Smooth muscle cell (in vitro differentiated cells): ENCODE results near the gene KCNIP2. TPM values are rescaled to one million over a fixed set of nuclear protein-coding genes. Genes with fewer than 3 reads are reported as not detected.
A peak's percentile ranks its signal among the peaks of the same experiment; 100 is the strongest.

Source experiments
- DNase-seq: peaks from one replicate; lab custom pipeline; 2025; ENCODE audit not compliant: unreplicated experiment; lab: John Stamatoyannopoulos, UW
- H2AFZ ChIP-seq: fragments of 200-600 bp; sonication (generic); 2 replicates; pipeline ENCODE4 v1.6.0; 2016; ENCODE audit warnings: antibody characterized with exemption, low read depth, mild to moderate bottlenecking
- H3F3A ChIP-seq: fragments of 200-600 bp; sonication (generic); 2 replicates; pipeline ENCODE4 v1.6.0; 2017; ENCODE audit warnings: antibody characterized with exemption, low read depth
- H3K27ac ChIP-seq: fragments of 200-600 bp; sonication (generic); 2 replicates; pipeline ENCODE4 v1.5.1; 2016; ENCODE audit warnings: low read depth, mild to moderate bottlenecking
- H3K27me3 ChIP-seq: fragments of 200-600 bp; sonication (generic); 2 replicates; pipeline ENCODE4 v1.6.1; 2016; ENCODE audit warnings: low read depth, mild to moderate bottlenecking
- H3K36me3 ChIP-seq: fragments of 200-600 bp; sonication (generic); 2 replicates; pipeline ENCODE4 v1.5.1; 2016; ENCODE audit warnings: low read depth
- H3K4me1 ChIP-seq: fragments of 200-600 bp; sonication (generic); 2 replicates; pipeline ENCODE4 v1.5.1; 2016; ENCODE audit warnings: low read depth
- H3K4me2 ChIP-seq: fragments of 200-600 bp; sonication (generic); 2 replicates; pipeline ENCODE4 v1.6.0; 2016; ENCODE audit warnings: mild to moderate bottlenecking
- H3K4me3 ChIP-seq: fragments of 200-600 bp; sonication (generic); 2 replicates; pipeline ENCODE4 v1.5.1; 2016; ENCODE audit warnings: mild to moderate bottlenecking
- H3K79me2 ChIP-seq: fragments of 200-600 bp; sonication (generic); 2 replicates; pipeline ENCODE4 v1.6.0; 2016; ENCODE audit warnings: low read depth, mild to moderate bottlenecking
- H3K9ac ChIP-seq: fragments of 200-600 bp; sonication (generic); 2 replicates; pipeline ENCODE4 v1.6.0; 2016; ENCODE audit warnings: low read depth
- H3K9me3 ChIP-seq: fragments of 200-600 bp; sonication (generic); replicated peaks from 2 replicates; pipeline ENCODE4 v1.5.1; 2016; ENCODE audit warnings: low read depth
- H4K20me1 ChIP-seq: fragments of 200-600 bp; sonication (generic); 2 replicates; pipeline ENCODE4 v1.6.0; 2016; ENCODE audit warnings: low read depth
- CTCF ChIP-seq: fragments of 200-600 bp; sonication (generic); IDR thresholded peaks from 2 replicates; pipeline ENCODE4 v1.5.1; 2017; ENCODE audit warnings: borderline replicate concordance, mild to moderate bottlenecking, antibody characterized with exemption; ENCODE audit not compliant: insufficient read depth, poor library complexity, severe bottlenecking
- WGBS: methylation state at CpG from one replicate; pipeline ENCODE4 v1.1.7; 2016; ENCODE audit warnings: low lambda C conversion rate; 5-methylcytosine and 5-hydroxymethylcytosine counted together
- polyA plus RNA-seq: library from polyadenylated mRNA; unstranded; fragments of >200 nt; fragmentation: Nextera tagmentation; extraction: Ambion mirVana; gene quantifications from 2 replicates; pipeline ENCODE4 v1.2.1, GENCODE V29; 2016
- total RNA-seq: library from RNA; depleted of rRNA; stranded (reverse); fragments of >200 nt; gene quantifications from 2 replicates; pipeline ENCODE4 v1.2.3, GENCODE V29; 2014

KCNIP2 gene
- total and polyA plus RNA-seq, 2 experiments from 2014 or later, result 0.87 to 3.9 TPM

- Histone ChIP-seq H3K79me2 (no peaks in the 10 kb centered on the region), H3K9me3 (no peaks in the 10 kb centered on the region), H3K27me3 (peaks cover 35% of the 10 kb centered on the region), H4K20me1 (peaks cover 80% of the 10 kb centered on the region), H3F3A (no peaks in the 10 kb centered on the region), H3K4me3 (peak overlapping the region; percentile 44), H2AFZ (no peak overlapping the region), H3K4me2 (peak overlapping the region; percentile 90), H3K27ac (no peak overlapping the region), H3K4me1 (peaks cover 19% of the 10 kb centered on the region), H3K36me3 (no peaks in the 10 kb centered on the region), H3K9ac (no peak overlapping the region)
- DNase-seq, result no peak
- no peak for TF ChIP-seq CTCF
- 3% methylated on average over 18 of the region's 19 CpGs for WGBS
Observed at GRCh38 chr10:101840102-101840684, 3.4 kb downstream of the KCNIP2 start.

- Histone ChIP-seq H4K20me1 (peaks cover 74% of the 10 kb centered on the region), H3K79me2 (no peaks in the 10 kb centered on the region), H3K4me3 (peak overlapping the region; percentile 41), H2AFZ (no peak overlapping the region), H3K9ac (no peak overlapping the region), H3K36me3 (no peaks in the 10 kb centered on the region), H3K27ac (no peak overlapping the region), H3K4me1 (peaks cover 19% of the 10 kb centered on the region), H3F3A (no peaks in the 10 kb centered on the region), H3K9me3 (no peaks in the 10 kb centered on the region), H3K4me2 (peak overlapping the region; percentile 90), H3K27me3 (peaks cover 29% of the 10 kb centered on the region)
- no peak for DNase-seq
- TF ChIP-seq CTCF, result no peak
- 9% methylated on average over 21 of the region's 36 CpGs for WGBS
Observed at GRCh38 chr10:101839416-101840063, 4.1 kb downstream of the KCNIP2 start.

GRCh38 chr10:101839002-101839401 lies 4.6 kb downstream of the KCNIP2 start:
- Histone ChIP-seq H3K9ac (no peak overlapping the region), H3K79me2 (no peaks in the 10 kb centered on the region), H4K20me1 (peaks cover 68% of the 10 kb centered on the region), H3K4me1 (peaks cover 14% of the 10 kb centered on the region), H3K4me3 (no peak overlapping the region), H3K36me3 (no peaks in the 10 kb centered on the region), H3K9me3 (no peaks in the 10 kb centered on the region), H3K4me2 (no peak overlapping the region), H3F3A (no peaks in the 10 kb centered on the region), H3K27me3 (peaks cover 23% of the 10 kb centered on the region), H3K27ac (no peak overlapping the region), H2AFZ (no peak overlapping the region)
- DNase-seq, result no peak
- TF ChIP-seq CTCF, result no peak
- WGBS, result 100% methylated on average over 1 of the region's 1 CpG
